ENCODE results near the gene BBC3.

- TF ChIP-seq POLR2A (IDR thresholded peaks at IDR 0.05; ENCODE audit: low read length) (no peak), BHLHE40 (IDR thresholded peaks at IDR 0.05; ENCODE audit: low read depth, low read length) (0 out of 2 replicates have a peak, but pooled peaks have one; percentile 35), SMC3 (IDR thresholded peaks at IDR 0.05) (no peak), MAX (IDR thresholded peaks at IDR 0.05) (no peak), HMGXB4 (CRISPR knock-in tag; IDR thresholded peaks at IDR 0.05; ENCODE audit: borderline replicate concordance) (no peak)
- TF ChIP-seq, protein P1, sequence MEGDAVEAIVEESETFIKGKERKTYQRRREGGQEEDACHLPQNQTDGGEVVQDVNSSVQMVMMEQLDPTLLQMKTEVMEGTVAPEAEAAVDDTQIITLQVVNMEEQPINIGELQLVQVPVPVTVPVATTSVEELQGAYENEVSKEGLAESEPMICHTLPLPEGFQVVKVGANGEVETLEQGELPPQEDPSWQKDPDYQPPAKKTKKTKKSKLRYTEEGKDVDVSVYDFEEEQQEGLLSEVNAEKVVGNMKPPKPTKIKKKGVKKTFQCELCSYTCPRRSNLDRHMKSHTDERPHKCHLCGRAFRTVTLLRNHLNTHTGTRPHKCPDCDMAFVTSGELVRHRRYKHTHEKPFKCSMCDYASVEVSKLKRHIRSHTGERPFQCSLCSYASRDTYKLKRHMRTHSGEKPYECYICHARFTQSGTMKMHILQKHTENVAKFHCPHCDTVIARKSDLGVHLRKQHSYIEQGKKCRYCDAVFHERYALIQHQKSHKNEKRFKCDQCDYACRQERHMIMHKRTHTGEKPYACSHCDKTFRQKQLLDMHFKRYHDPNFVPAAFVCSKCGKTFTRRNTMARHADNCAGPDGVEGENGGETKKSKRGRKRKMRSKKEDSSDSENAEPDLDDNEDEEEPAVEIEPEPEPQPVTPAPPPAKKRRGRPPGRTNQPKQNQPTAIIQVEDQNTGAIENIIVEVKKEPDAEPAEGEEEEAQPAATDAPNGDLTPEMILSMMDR (IDR thresholded peaks at IDR 0.05): no peak
Measured at GRCh38 chr19:47228937-47229675, 1.9 kb downstream of the BBC3 start.

Measured in A549 (cell line).